ENCODE data around the gene SECTM1. TPM values are rescaled to one million over a fixed set of nuclear protein-coding genes. Genes with fewer than 3 reads are reported as not detected.

SECTM1 gene
- total RNA-seq, 1 donor from 2014 or later: not detected

- Histone ChIP-seq H3F3A (ENCODE audit: low read depth) (peaks cover 22% of the 10 kb centered on the region), H2AFZ (replicated peaks) (peak within 1 kb of the TSS; percentile 65), H3K27ac (no peak within 1 kb of the TSS), H3K79me2 (ENCODE audit: low read depth) (no peaks in the 10 kb centered on the region), H3K9me3 (ENCODE audit: low read depth) (no peaks in the 10 kb centered on the region), H3K4me2 (peak within 1 kb of the TSS; percentile 94), H3K27me3 (peaks cover 47% of the 10 kb centered on the region), H4K20me1 (ENCODE audit: low read depth) (no peaks in the 10 kb centered on the region), H3K36me3 (no peaks in the 10 kb centered on the region), H3K9ac (no peak within 1 kb of the TSS), H3K4me1 (peaks cover 15% of the 10 kb centered on the region), H3K4me3 (peak within 1 kb of the TSS; percentile 48)
- no peaks in the 10 kb centered on the region for H3K36me3 Mint-ChIP-seq
- peaks cover 6% of the 10 kb centered on the region for H3K27me3 Mint-ChIP-seq (ENCODE audit: insufficient read depth, low read depth)
- peaks cover 3% of the 10 kb centered on the region for H3K9me3 Mint-ChIP-seq
- DNase-seq (ENCODE audit: low spot score): peak; percentile 81
- H3K4me3 Mint-ChIP-seq: peak within 1 kb of the TSS; percentile 79
- no peak within 1 kb of the TSS for H3K27ac Mint-ChIP-seq
- TF ChIP-seq EZH2phosphoT487 (IDR thresholded peaks at IDR 0.05) (peak; percentile 51), EZH2 (IDR thresholded peaks at IDR 0.05) (peak; percentile 67), CTCF (IDR thresholded peaks at IDR 0.05) (no peak)
- H3K4me1 Mint-ChIP-seq: peaks cover 41% of the 10 kb centered on the region
Measured at GRCh38 chr17:82371333-82372248, 38.0 kb upstream of the SECTM1 start, which contains the start of gene UTS2R. Gene UTS2R, plus strand, starts transcription at chr17:82371765. Its CDS starts 2,560 bp downstream, at chr17:82374325.

GRCh38 chr17:82370471-82371332, 37.1 kb upstream of the SECTM1 start:
- no peak overlapping the region for H3K27ac Mint-ChIP-seq
- Histone ChIP-seq H3K36me3 (no peaks in the 10 kb centered on the region), H3K27me3 (peaks cover 47% of the 10 kb centered on the region), H3K4me3 (peak overlapping the region; percentile 48), H3K9ac (no peak overlapping the region), H3F3A (ENCODE audit: low read depth) (peaks cover 22% of the 10 kb centered on the region), H3K4me1 (peaks cover 21% of the 10 kb centered on the region), H3K4me2 (peak overlapping the region; percentile 94), H3K79me2 (ENCODE audit: low read depth) (no peaks in the 10 kb centered on the region), H2AFZ (replicated peaks) (peak overlapping the region; percentile 65), H4K20me1 (ENCODE audit: low read depth) (no peaks in the 10 kb centered on the region), H3K27ac (no peak overlapping the region), H3K9me3 (ENCODE audit: low read depth) (no peaks in the 10 kb centered on the region)
- no peak for DNase-seq (ENCODE audit: low spot score)
- H3K4me3 Mint-ChIP-seq: peak overlapping the region; percentile 71
- peaks cover 37% of the 10 kb centered on the region for H3K4me1 Mint-ChIP-seq
- no peak for TF ChIP-seq EZH2phosphoT487 (IDR thresholded peaks at IDR 0.05)
- TF ChIP-seq CTCF (IDR thresholded peaks at IDR 0.05): no peak
- no peak for TF ChIP-seq EZH2 (IDR thresholded peaks at IDR 0.05)
- H3K36me3 Mint-ChIP-seq: no peaks in the 10 kb centered on the region
- peaks cover 3% of the 10 kb centered on the region for H3K9me3 Mint-ChIP-seq
- peaks cover 6% of the 10 kb centered on the region for H3K27me3 Mint-ChIP-seq (ENCODE audit: insufficient read depth, low read depth)

- Mint-ChIP-seq H3K36me3 (no peaks in the 10 kb centered on the region), H3K27ac (no peak overlapping the region), H3K4me1 (peaks cover 43% of the 10 kb centered on the region), H3K9me3 (peaks cover 3% of the 10 kb centered on the region), H3K4me3 (peak overlapping the region; percentile 50), H3K27me3 (ENCODE audit: insufficient read depth, low read depth) (peaks cover 6% of the 10 kb centered on the region)
- H3K36me3 ChIP-seq: no peaks in the 10 kb centered on the region
- H3K27ac ChIP-seq: no peak overlapping the region
- no peak overlapping the region for H3K9ac ChIP-seq
- TF ChIP-seq CTCF (IDR thresholded peaks at IDR 0.05): no peak
- TF ChIP-seq EZH2phosphoT487 (IDR thresholded peaks at IDR 0.05): no peak
- no peak for TF ChIP-seq EZH2 (IDR thresholded peaks at IDR 0.05)
- DNase-seq (ENCODE audit: low spot score): no peak
- H3K27me3 ChIP-seq: peaks cover 47% of the 10 kb centered on the region
- H3F3A ChIP-seq (ENCODE audit: low read depth): peaks cover 25% of the 10 kb centered on the region
- no peak overlapping the region for H2AFZ ChIP-seq (replicated peaks)
- no peaks in the 10 kb centered on the region for H4K20me1 ChIP-seq (ENCODE audit: low read depth)
- H3K4me3 ChIP-seq: no peak overlapping the region
- H3K4me2 ChIP-seq: no peak overlapping the region
- H3K79me2 ChIP-seq (ENCODE audit: low read depth): no peaks in the 10 kb centered on the region
- peaks cover 28% of the 10 kb centered on the region for H3K4me1 ChIP-seq
- H3K9me3 ChIP-seq (ENCODE audit: low read depth): no peaks in the 10 kb centered on the region
Measured at GRCh38 chr17:82369211-82369610, 35.6 kb upstream of the SECTM1 start.

Data from neural progenitor cell (in vitro differentiated cells).